SU-DHL-6 (cell line): ENCODE data around the gene CATSPERE.

Source experiments
- EZH2phosphoT487 ChIP-seq: fragments of 200-600 bp; sonication (generic), shearing (Covaris generic); conservative IDR thresholded peaks from 2 replicates; pipeline ENCODE4 v1.6.1; 2018; ENCODE audit warnings: mild to moderate bottlenecking, antibody characterized with exemption, low read length, moderate library complexity, mixed read lengths
- TF ChIP-seq, protein P1 (sequence below): fragments of 200-600 bp; sonication (generic); IDR thresholded peaks from one replicate; pipeline ENCODE4 v1.5.1; 2017; ENCODE audit warnings: antibody characterized with exemption, mild to moderate bottlenecking, low read length, moderate library complexity; ENCODE audit not compliant: insufficient read depth, poor library complexity, severe bottlenecking

DNA sequence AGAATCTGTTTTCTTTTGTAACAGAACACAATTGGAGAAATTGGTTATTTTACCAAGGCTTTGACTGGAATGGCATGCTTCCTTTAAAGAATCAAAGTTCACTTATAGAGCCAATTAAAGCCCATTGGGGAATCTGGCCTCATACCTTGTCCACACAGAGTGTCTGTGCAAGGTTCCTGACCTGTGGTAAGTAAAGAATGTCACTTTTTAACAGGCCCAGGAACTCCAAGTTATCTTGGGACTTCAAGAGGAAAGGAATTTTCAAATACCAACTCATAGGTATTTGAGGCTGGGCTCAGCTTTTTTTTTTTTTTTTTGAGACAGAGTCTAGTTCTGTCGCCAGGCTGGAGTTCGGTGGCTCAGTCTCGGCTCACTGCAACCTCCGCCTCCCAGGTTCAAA, 2.3 kb upstream of the CATSPERE start:
- TF ChIP-seq, protein P1, sequence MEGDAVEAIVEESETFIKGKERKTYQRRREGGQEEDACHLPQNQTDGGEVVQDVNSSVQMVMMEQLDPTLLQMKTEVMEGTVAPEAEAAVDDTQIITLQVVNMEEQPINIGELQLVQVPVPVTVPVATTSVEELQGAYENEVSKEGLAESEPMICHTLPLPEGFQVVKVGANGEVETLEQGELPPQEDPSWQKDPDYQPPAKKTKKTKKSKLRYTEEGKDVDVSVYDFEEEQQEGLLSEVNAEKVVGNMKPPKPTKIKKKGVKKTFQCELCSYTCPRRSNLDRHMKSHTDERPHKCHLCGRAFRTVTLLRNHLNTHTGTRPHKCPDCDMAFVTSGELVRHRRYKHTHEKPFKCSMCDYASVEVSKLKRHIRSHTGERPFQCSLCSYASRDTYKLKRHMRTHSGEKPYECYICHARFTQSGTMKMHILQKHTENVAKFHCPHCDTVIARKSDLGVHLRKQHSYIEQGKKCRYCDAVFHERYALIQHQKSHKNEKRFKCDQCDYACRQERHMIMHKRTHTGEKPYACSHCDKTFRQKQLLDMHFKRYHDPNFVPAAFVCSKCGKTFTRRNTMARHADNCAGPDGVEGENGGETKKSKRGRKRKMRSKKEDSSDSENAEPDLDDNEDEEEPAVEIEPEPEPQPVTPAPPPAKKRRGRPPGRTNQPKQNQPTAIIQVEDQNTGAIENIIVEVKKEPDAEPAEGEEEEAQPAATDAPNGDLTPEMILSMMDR: no peak
- TF ChIP-seq EZH2phosphoT487: no peak
